Neural cell (in vitro differentiated cells): ENCODE measurements around the gene DTNBP1.

ENCODE experiments used
- CTCF ChIP-seq: fragments of 450-650 bp; IDR thresholded peaks from 2 replicates; pipeline ENCODE4 v1.5.1; 2014; ENCODE audit warnings: antibody characterized with exemption, mild to moderate bottlenecking, moderate library complexity; ENCODE audit not compliant: poor library complexity, severe bottlenecking
- EZH2 ChIP-seq: fragments of 200-600, 300-800 bp; shearing (Covaris generic), sonication (generic); IDR thresholded peaks from 2 replicates; pipeline ENCODE4 v1.6.1; 2014; ENCODE audit warnings: antibody characterized with exemption, low read length, borderline replicate concordance, mild to moderate bottlenecking; ENCODE audit not compliant: insufficient read depth, poor library complexity, severe bottlenecking
- REST ChIP-seq: IDR thresholded peaks from 2 replicates; pipeline ENCODE4 v1.6.1; 2012; ENCODE audit warnings: borderline replicate concordance
- TAF1 ChIP-seq: IDR thresholded peaks from 2 replicates; pipeline ENCODE4 v1.6.1; 2012; ENCODE audit warnings: low read depth

DNA sequence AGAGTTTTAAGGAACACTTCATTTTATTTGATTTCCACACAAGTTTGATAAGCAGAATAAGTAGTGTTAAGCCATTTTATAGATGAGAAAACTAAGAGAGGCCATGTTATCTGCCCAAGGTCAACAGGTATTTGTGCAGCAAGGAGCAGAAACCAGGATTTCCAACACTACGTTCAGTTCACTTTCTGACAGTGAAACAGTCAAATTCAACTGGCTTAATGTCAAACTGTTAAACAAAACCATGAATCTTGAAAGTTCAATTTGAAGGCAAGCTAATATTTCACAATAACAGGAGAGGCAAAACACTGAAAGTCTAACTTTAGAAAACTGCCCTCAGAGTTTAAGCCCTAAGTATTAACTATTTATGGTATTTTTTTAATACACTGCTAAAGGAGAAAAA is 32.6 kb downstream of the DTNBP1 start:
- TF ChIP-seq CTCF (no peak), EZH2 (no peak), TAF1 (no peak), REST (no peak)
